ENCODE data around the gene ST3GAL3. TPM values are rescaled to one million over a fixed set of nuclear protein-coding genes. Genes with fewer than 3 reads are reported as not detected.

Gene ST3GAL3
- total RNA-seq, 1 donor from 2014 or later, result 18.7 TPM

GRCh38 chr1:43936431-43937151 lies 229.3 kb downstream of the ST3GAL3 start:
- Histone ChIP-seq H3K36me3 (no peaks in the 10 kb centered on the region), H3K27ac (no peak overlapping the region), H3K4me1 (peaks cover 54% of the 10 kb centered on the region), H3K27me3 (no peaks in the 10 kb centered on the region), H3K9me3 (no peaks in the 10 kb centered on the region), H3K4me3 (peak overlapping the region; percentile 32 to 61)
- TF ChIP-seq, protein P1, sequence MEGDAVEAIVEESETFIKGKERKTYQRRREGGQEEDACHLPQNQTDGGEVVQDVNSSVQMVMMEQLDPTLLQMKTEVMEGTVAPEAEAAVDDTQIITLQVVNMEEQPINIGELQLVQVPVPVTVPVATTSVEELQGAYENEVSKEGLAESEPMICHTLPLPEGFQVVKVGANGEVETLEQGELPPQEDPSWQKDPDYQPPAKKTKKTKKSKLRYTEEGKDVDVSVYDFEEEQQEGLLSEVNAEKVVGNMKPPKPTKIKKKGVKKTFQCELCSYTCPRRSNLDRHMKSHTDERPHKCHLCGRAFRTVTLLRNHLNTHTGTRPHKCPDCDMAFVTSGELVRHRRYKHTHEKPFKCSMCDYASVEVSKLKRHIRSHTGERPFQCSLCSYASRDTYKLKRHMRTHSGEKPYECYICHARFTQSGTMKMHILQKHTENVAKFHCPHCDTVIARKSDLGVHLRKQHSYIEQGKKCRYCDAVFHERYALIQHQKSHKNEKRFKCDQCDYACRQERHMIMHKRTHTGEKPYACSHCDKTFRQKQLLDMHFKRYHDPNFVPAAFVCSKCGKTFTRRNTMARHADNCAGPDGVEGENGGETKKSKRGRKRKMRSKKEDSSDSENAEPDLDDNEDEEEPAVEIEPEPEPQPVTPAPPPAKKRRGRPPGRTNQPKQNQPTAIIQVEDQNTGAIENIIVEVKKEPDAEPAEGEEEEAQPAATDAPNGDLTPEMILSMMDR (IDR thresholded peaks at IDR 0.05), result no peak
- TF ChIP-seq POLR2AphosphoS5 (IDR thresholded peaks at IDR 0.05; ENCODE audit: insufficient read depth in 1 of 2, low read depth in 1 of 2) (no peak), POLR2A (IDR thresholded peaks at IDR 0.05) (no peak)
- no peak for DNase-seq (ENCODE audit: extremely low spot score in 2 of 2)
- intact Hi-C loops (cut with DNase I), result no loop called here

- no peak overlapping the region for H3K4me3 ChIP-seq
- intact Hi-C loops (cut with DNase I), result no loop called here
- H3K4me1 ChIP-seq, result peaks cover 54% of the 10 kb centered on the region
- no peak overlapping the region for H3K27ac ChIP-seq
- no peak for TF ChIP-seq POLR2A (IDR thresholded peaks at IDR 0.05)
- no peak for TF ChIP-seq POLR2AphosphoS5 (IDR thresholded peaks at IDR 0.05; ENCODE audit: insufficient read depth in 1 of 2, low read depth in 1 of 2)
- TF ChIP-seq, protein P1 (IDR thresholded peaks at IDR 0.05), result no peak
- no peaks in the 10 kb centered on the region for H3K9me3 ChIP-seq
- H3K27me3 ChIP-seq, result no peaks in the 10 kb centered on the region
- no peak for DNase-seq (ENCODE audit: extremely low spot score in 2 of 2)
- H3K36me3 ChIP-seq, result no peaks in the 10 kb centered on the region
Observed at GRCh38 chr1:43937179-43937865, 230.0 kb downstream of the ST3GAL3 start.

- Histone ChIP-seq H3K9me3 (no peaks in the 10 kb centered on the region), H3K36me3 (no peaks in the 10 kb centered on the region), H3K27ac (no peak overlapping the region), H3K4me1 (peaks cover 45% of the 10 kb centered on the region), H3K4me3 (no peak overlapping the region), H3K27me3 (no peaks in the 10 kb centered on the region)
- intact Hi-C loops (cut with DNase I), result no loop called here
- TF ChIP-seq POLR2AphosphoS5 (IDR thresholded peaks at IDR 0.05; ENCODE audit: insufficient read depth in 1 of 2, low read depth in 1 of 2) (no peak), POLR2A (IDR thresholded peaks at IDR 0.05) (no peak)
- TF ChIP-seq, protein P1 (IDR thresholded peaks at IDR 0.05), result no peak
- DNase-seq (ENCODE audit: extremely low spot score in 2 of 2), result no peak
Observed at GRCh38 chr1:43938383-43938782, 231.0 kb downstream of the ST3GAL3 start.

DNA sequence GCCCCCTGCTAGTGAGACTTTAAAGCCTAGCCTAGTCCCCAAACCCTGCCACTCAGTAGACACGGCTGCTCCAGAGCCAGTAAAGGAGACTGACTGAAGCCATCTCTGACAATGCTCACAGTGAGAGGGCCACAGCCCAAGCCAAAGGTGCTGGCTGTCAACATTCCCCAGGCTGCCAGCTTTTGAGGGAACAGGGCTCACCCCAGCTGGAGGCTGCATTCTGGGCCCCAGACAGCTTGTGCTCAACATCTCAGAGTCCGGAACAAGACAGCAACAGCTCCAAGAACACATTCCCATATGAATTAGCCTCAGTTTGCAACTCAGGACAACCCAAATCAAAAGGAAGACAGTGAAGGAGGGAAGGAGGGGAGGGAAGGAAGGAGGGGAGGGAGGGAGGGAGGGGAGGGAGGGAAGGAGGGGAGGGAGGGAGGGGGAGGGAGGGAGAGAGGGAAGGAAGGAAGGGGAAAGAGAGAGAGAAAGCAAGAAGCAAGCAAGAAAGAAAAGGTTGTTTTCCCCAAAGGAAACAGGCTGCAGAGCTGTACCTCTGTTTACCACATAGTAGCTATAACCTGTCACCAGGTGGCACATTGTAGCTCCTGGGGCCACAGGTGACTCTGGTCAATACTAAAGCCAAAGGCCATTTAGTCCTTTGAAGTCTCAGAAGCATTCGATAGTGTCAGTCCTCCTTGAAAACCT lies 231.7 kb downstream of the ST3GAL3 start:
- TF ChIP-seq, protein P1 (IDR thresholded peaks at IDR 0.05), result no peak
- TF ChIP-seq POLR2AphosphoS5 (IDR thresholded peaks at IDR 0.05; ENCODE audit: insufficient read depth in 1 of 2, low read depth in 1 of 2), result no peak
- no peak for TF ChIP-seq POLR2A (IDR thresholded peaks at IDR 0.05)
- no peaks in the 10 kb centered on the region for H3K9me3 ChIP-seq
- no peak overlapping the region for H3K4me3 ChIP-seq
- DNase-seq (ENCODE audit: extremely low spot score in 2 of 2), result no peak
- intact Hi-C loops (cut with DNase I), result no loop called here
- H3K27me3 ChIP-seq, result no peaks in the 10 kb centered on the region
- H3K27ac ChIP-seq, result no peak overlapping the region
- H3K4me1 ChIP-seq, result peaks cover 38% of the 10 kb centered on the region
- H3K36me3 ChIP-seq, result no peaks in the 10 kb centered on the region

All from vagina (tissue), 2 donors.